SU-DHL-6 (cell line): Measurements from ENCODE around the gene PNMT.

Experiments
- H2AFZ ChIP-seq: fragments of 200-600 bp; sonication (generic); 2 replicates; pipeline ENCODE4 v1.6.1; 2014; ENCODE audit warnings: low read depth, mild to moderate bottlenecking, moderate library complexity, mixed read lengths, antibody characterized with exemption, low read length; ENCODE audit not compliant: severe bottlenecking
- H3F3A ChIP-seq: fragments of 200-600 bp; shearing (Covaris generic); 2 replicates; pipeline ENCODE4 v1.6.0; 2016; ENCODE audit warnings: antibody characterized with exemption, mild to moderate bottlenecking; ENCODE audit not compliant: insufficient read depth
- H3K27ac ChIP-seq: fragments of 200-600 bp; sonication (generic); 2 replicates; pipeline ENCODE4 v1.5.1; 2016; ENCODE audit warnings: low read depth, mild to moderate bottlenecking, low read length, moderate library complexity, mixed read lengths
- H3K27me3 ChIP-seq: fragments of 200-600 bp; sonication (generic), shearing (Covaris generic); 2 replicates; pipeline ENCODE4 v1.6.0; 2014; ENCODE audit warnings: mild to moderate bottlenecking, low read length
- H3K36me3 ChIP-seq: fragments of 200-600 bp; sonication (generic); 2 replicates; pipeline ENCODE4 v1.6.1; 2014; ENCODE audit warnings: mild to moderate bottlenecking, low read length, mixed read lengths
- H3K4me2 ChIP-seq: fragments of 300-600, 200-600 bp; shearing (Covaris generic), sonication (generic); 2 replicates; pipeline ENCODE4 v1.6.0; 2014; ENCODE audit warnings: low read length, low read depth, mild to moderate bottlenecking; ENCODE audit not compliant: poor library complexity, severe bottlenecking
- H3K4me3 ChIP-seq: fragments of 200-600 bp; sonication (generic); 2 replicates; pipeline ENCODE4 v1.5.1; 2014; ENCODE audit warnings: antibody characterized with exemption, low read length, mild to moderate bottlenecking, mixed read lengths; ENCODE audit not compliant: insufficient read depth, poor library complexity, severe bottlenecking
- H3K79me2 ChIP-seq: fragments of 200-600 bp; sonication (generic); 2 replicates; pipeline ENCODE4 v1.6.1; 2014; ENCODE audit warnings: mild to moderate bottlenecking, low read length, moderate library complexity; ENCODE audit not compliant: insufficient read depth
- H3K9ac ChIP-seq: fragments of 200-600 bp; sonication (generic); 2 replicates; pipeline ENCODE4 v1.7.0; 2014; ENCODE audit warnings: mild to moderate bottlenecking, low read length
- H3K9me2 ChIP-seq: fragments of 200-600 bp; sonication (generic); replicated peaks from 2 replicates; pipeline ENCODE4 v1.6.1; 2014; ENCODE audit warnings: low read length; ENCODE audit not compliant: insufficient read depth
- H3K9me3 ChIP-seq: fragments of 200-600 bp; sonication (generic); 2 replicates; pipeline ENCODE4 v1.6.1; 2014; ENCODE audit warnings: low read length, mixed read lengths; ENCODE audit not compliant: insufficient read depth
- H4K20me1 ChIP-seq: fragments of 200-600 bp; sonication (generic); 2 replicates; pipeline ENCODE4 v1.6.1; 2014; ENCODE audit warnings: low read depth, mild to moderate bottlenecking, antibody characterized with exemption, low read length, moderate library complexity, mixed read lengths
- EZH2phosphoT487 ChIP-seq: fragments of 200-600 bp; sonication (generic), shearing (Covaris generic); conservative IDR thresholded peaks from 2 replicates; pipeline ENCODE4 v1.6.1; 2018; ENCODE audit warnings: mild to moderate bottlenecking, antibody characterized with exemption, low read length, moderate library complexity, mixed read lengths
- TF ChIP-seq, protein P1 (sequence below): fragments of 200-600 bp; sonication (generic); IDR thresholded peaks from one replicate; pipeline ENCODE4 v1.5.1; 2017; ENCODE audit warnings: antibody characterized with exemption, mild to moderate bottlenecking, low read length, moderate library complexity; ENCODE audit not compliant: insufficient read depth, poor library complexity, severe bottlenecking

Gene PNMT

DNA sequence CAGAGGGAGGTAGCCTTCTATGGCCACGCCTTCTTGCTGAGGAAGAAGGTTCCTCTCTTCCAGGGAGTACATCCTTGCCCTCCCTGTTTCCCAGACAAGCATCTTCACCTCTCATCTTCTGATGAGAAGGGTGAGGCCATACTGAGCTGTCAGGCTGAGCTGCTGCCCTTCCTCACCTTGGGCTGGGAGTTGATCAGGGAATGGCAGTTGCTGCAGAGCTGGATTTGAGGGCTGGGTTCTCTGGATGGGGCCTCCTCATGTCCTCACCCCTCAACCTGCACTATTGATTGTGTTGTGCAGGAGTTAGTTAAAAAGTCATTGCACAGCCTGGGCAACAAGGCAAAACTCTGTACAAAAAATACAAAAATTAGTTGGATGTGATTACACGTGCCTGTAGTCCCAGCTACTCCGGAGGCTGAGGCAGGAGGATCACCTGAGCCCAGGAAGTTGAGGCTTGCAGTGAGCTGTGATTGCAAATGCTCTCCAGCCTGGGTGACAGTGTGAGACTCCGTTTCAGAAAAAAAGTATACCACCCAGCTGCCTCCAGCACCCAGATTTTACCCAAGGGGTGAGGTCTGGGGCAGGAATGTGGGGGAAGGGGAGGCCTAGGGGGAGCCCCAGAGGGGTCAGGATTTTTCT lies 33.6 kb downstream of the PNMT start:
- no peaks in the 10 kb centered on the region for H3K9me2 ChIP-seq
- H3K79me2 ChIP-seq, result no peaks in the 10 kb centered on the region
- H3K27me3 ChIP-seq, result no peaks in the 10 kb centered on the region
- H3K9me3 ChIP-seq, result no peaks in the 10 kb centered on the region
- H3K4me2 ChIP-seq, result no peak overlapping the region
- no peak overlapping the region for H3K27ac ChIP-seq
- H3K4me3 ChIP-seq, result no peak overlapping the region
- no peaks in the 10 kb centered on the region for H4K20me1 ChIP-seq
- no peak for TF ChIP-seq EZH2phosphoT487
- TF ChIP-seq, protein P1, sequence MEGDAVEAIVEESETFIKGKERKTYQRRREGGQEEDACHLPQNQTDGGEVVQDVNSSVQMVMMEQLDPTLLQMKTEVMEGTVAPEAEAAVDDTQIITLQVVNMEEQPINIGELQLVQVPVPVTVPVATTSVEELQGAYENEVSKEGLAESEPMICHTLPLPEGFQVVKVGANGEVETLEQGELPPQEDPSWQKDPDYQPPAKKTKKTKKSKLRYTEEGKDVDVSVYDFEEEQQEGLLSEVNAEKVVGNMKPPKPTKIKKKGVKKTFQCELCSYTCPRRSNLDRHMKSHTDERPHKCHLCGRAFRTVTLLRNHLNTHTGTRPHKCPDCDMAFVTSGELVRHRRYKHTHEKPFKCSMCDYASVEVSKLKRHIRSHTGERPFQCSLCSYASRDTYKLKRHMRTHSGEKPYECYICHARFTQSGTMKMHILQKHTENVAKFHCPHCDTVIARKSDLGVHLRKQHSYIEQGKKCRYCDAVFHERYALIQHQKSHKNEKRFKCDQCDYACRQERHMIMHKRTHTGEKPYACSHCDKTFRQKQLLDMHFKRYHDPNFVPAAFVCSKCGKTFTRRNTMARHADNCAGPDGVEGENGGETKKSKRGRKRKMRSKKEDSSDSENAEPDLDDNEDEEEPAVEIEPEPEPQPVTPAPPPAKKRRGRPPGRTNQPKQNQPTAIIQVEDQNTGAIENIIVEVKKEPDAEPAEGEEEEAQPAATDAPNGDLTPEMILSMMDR, result no peak
- no peaks in the 10 kb centered on the region for H3K36me3 ChIP-seq
- H2AFZ ChIP-seq, result no peak overlapping the region
- H3K9ac ChIP-seq, result no peak overlapping the region
- no peaks in the 10 kb centered on the region for H3F3A ChIP-seq

DNA sequence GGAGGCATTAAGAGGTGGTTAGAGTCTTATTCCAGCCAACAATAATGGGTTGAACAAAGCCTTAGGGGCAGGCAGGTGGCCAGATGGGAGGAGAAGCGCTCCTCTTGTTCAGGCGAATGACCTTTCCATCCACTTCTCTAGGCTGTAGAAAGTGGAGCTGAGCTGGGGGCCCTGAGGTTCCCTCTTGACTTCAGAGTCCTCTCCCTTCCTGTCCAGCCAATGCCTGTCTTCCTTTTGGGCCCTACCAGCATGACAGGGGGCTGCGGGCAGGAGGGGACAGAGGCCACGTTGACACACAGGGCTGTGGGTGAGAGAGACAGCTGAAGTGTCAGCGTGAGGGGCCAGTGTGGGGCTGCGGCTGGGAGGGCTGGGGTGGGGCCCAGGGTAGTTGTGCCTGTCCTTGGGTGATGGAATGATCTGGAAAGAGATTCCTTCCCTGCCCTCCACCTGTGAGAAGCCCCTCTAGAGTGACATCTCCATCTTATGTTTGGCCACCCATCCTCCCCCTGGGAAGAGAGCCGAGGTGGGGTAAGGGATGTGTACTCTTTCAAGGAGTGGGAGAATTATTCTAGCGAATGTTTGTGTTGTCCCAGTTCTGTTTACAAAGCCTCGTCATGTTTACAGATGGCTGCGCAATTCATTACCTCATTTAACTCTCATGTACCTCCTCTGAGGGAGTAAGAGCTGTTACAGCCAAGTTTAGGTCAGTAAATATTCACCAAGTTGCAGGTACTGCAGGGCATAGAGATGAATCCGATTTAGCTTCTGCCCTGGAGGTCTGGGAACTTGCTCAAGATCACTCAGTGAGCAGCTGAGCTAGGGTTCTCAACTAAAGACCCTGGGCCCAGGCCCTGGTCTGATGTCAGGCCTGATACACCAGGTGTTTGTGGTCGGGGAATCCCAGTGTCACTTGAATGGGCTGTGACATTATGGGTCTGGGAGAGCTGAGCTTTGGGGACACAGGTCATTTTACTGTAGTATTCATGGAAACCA lies 34.9 kb downstream of the PNMT start:
- Histone ChIP-seq H3K27me3 (no peaks in the 10 kb centered on the region), H3K27ac (no peak overlapping the region), H3K9me3 (no peaks in the 10 kb centered on the region), H3K4me3 (no peak overlapping the region), H3K9me2 (no peaks in the 10 kb centered on the region), H3K79me2 (no peaks in the 10 kb centered on the region), H3F3A (no peaks in the 10 kb centered on the region), H3K36me3 (no peaks in the 10 kb centered on the region), H4K20me1 (no peaks in the 10 kb centered on the region), H2AFZ (no peak overlapping the region), H3K9ac (no peak overlapping the region), H3K4me2 (no peak overlapping the region)
- TF ChIP-seq EZH2phosphoT487, result no peak
- TF ChIP-seq, protein P1, result no peak

DNA sequence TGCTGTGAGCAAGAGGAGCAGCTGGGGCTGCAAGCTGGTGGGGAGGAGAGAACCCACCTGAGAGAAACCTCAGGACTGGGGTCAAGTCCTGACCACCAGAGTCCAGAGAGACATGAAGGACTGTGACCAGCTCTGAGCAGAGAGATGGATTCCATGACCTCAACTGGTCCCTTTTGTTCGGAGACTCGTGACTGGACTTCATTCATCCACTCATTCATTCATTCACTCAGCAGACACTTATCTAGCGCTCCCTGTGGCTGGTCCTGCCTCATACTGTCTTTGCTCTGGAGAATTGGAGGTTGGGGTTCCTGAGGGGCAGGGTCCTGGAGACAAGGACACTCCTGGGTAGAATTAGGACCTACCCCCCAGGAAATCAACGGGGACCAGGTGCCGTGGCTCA lies 35.7 kb downstream of the PNMT start:
- TF ChIP-seq, protein P1, result no peak
- no peak for TF ChIP-seq EZH2phosphoT487
- Histone ChIP-seq H3K4me3 (no peak overlapping the region), H3K9ac (no peak overlapping the region), H4K20me1 (no peaks in the 10 kb centered on the region), H3K36me3 (no peaks in the 10 kb centered on the region), H3K79me2 (no peaks in the 10 kb centered on the region), H3K27me3 (no peaks in the 10 kb centered on the region), H3K4me2 (no peak overlapping the region), H3K9me3 (no peaks in the 10 kb centered on the region), H3K27ac (no peak overlapping the region), H3K9me2 (no peaks in the 10 kb centered on the region), H2AFZ (no peak overlapping the region), H3F3A (no peaks in the 10 kb centered on the region)
